Measurements from ENCODE around the gene MRPS27. TPM values are rescaled to one million over a fixed set of nuclear protein-coding genes. Genes with fewer than 3 reads are reported as not detected.

MRPS27 gene
- total and polyA plus RNA-seq, 12 donors = 20.8 to 91.8 (median 75.8) TPM

DNA sequence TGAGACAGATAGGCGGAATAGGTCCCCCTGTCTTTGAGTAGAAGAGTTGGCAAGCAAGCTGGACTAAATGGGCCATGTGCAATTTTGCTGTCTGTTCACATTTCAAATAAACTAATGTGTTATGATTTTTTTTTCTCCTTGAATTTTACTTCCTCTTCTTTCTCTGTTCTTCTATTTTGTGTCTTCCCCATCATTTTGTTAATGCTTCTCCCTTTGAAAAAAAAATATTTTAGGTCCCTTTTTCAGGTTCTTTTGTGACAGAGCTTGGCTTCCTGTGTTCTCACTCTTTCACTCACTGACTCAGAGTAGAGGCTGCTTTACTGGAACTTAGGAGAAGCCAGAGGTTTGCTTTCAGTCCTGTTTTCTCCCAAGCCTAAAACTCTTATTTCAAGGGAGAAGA is 48.2 kb upstream of the MRPS27 start:
- ATAC-seq (no peak), DNase-seq (no peak)
- no peak overlapping the region for H3K4me3 ChIP-seq
- H3K27ac ChIP-seq = peak overlapping the region in 1 of 10 donors; percentile 51
- peaks cover 0 to 52% (median 11%) of the 10 kb centered on the region in 9 donors for H3K4me1 ChIP-seq
- intact Hi-C loops (cut with DNase I) = loop anchor here in 8 of 10 donors (2.0 to 10.0 kb wide), 8 partner anchors 64 to 457 kb away; partner anchors contain the start of genes TNPO1 (in 5 of the 8) and ZNF366 (in 2 of the 8)
- no peaks in the 10 kb centered on the region for H3K27me3 ChIP-seq
- no peaks in the 10 kb centered on the region for H3K9me3 ChIP-seq
- TF ChIP-seq, protein P1, sequence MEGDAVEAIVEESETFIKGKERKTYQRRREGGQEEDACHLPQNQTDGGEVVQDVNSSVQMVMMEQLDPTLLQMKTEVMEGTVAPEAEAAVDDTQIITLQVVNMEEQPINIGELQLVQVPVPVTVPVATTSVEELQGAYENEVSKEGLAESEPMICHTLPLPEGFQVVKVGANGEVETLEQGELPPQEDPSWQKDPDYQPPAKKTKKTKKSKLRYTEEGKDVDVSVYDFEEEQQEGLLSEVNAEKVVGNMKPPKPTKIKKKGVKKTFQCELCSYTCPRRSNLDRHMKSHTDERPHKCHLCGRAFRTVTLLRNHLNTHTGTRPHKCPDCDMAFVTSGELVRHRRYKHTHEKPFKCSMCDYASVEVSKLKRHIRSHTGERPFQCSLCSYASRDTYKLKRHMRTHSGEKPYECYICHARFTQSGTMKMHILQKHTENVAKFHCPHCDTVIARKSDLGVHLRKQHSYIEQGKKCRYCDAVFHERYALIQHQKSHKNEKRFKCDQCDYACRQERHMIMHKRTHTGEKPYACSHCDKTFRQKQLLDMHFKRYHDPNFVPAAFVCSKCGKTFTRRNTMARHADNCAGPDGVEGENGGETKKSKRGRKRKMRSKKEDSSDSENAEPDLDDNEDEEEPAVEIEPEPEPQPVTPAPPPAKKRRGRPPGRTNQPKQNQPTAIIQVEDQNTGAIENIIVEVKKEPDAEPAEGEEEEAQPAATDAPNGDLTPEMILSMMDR (IDR thresholded peaks at IDR 0.05) = no peak
- WGBS, 2 donors = 94 to 100% methylated on average over 1 of the region's 1 CpG
- peaks cover 0 to 11% (median 0%) of the 10 kb centered on the region in 9 donors for H3K36me3 ChIP-seq

DNA sequence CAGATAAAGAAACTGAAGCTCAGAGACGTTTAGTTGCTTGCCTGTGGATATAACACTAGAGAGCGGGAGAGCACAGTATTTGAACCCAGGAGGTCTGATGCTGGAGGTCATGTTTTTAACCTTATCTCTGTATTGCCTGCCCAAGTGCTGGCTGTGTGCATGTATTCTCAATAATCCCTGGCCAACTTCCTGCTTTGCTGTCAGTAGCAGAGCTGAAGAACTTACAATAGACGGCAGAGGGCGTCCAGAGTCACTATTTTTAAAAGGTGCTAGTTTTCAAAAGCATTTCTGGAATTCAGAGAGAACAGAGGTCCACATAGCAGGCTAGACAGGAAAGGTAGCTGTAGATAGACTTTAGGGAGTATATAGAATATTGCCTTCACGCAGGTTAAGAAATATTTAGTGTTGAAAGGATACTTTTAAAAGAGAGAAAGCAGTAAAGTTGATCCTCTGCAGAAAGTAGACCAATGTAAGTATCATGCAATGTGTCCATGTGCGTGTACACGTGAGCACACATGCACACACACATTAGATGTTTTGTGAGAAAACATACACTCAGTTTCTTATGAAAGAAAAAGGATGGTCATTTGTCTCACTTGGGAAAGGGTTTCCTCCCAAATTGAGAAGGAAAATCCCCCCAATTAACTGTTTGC is 46.4 kb upstream of the MRPS27 start:
- TF ChIP-seq, protein P1 (IDR thresholded peaks at IDR 0.05) = peak; percentile 63 to 92 (median 80)
- H3K27ac ChIP-seq = peak overlapping the region in 5 of 10 donors; percentile 2 to 68 (median 49)
- H3K4me1 ChIP-seq = peaks cover 0 to 47% (median 11%) of the 10 kb centered on the region in 9 donors
- no peaks in the 10 kb centered on the region for H3K9me3 ChIP-seq
- H3K4me3 ChIP-seq = no peak overlapping the region
- intact Hi-C loops (cut with DNase I) = loop anchor here in 8 of 10 donors (1.0 to 10.0 kb wide), 11 partner anchors 66 to 458 kb away; partner anchors contain the start of genes TNPO1 (in 5 of the 8) and ZNF366 (in 2 of the 8)
- ATAC-seq (peak; percentile 85 to 96 (median 90)), DNase-seq (peak; percentile 16 to 84)
- 30 to 33% methylated on average over 7 of the region's 7 CpGs for WGBS, 2 donors
- no peaks in the 10 kb centered on the region for H3K27me3 ChIP-seq
- peaks cover 0 to 27% (median 0%) of the 10 kb centered on the region in 9 donors for H3K36me3 ChIP-seq

DNA sequence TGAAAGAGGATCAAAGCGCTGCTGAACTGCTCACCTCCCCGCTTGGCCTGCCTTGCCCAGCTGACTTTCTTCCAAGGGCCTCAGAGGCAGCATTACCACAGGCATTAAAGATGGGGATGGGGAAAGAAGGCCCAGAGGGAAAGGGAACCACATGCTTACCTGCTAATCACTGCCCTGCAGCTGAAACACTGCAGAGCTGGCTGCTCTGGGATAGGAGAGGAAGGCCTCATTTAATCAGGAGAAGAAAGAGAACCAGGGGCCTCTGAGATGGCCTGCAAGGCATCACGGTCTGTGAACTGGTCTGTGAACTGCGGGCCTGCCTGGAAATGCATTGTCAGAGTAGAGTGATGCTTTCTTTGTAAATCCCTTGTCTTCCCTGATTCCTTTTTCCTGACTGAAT is 44.9 kb upstream of the MRPS27 start:
- 96% methylated on average over 4 of the region's 4 CpGs for WGBS, 2 donors
- no peaks in the 10 kb centered on the region for H3K27me3 ChIP-seq
- no peaks in the 10 kb centered on the region for H3K9me3 ChIP-seq
- ATAC-seq (no peak), DNase-seq (no peak)
- TF ChIP-seq, protein P1 (IDR thresholded peaks at IDR 0.05) = no peak
- intact Hi-C loops (cut with DNase I) = loop anchor here in 8 of 10 donors (2.0 to 10.0 kb wide), 8 partner anchors 67 to 460 kb away; partner anchors contain the start of genes TNPO1 (in 5 of the 8) and ZNF366 (in 2 of the 8)
- H3K27ac ChIP-seq = no peak overlapping the region
- H3K4me3 ChIP-seq = no peak overlapping the region
- H3K36me3 ChIP-seq = peaks cover 0 to 41% (median 0%) of the 10 kb centered on the region in 9 donors
- H3K4me1 ChIP-seq = peaks cover 0 to 44% (median 11%) of the 10 kb centered on the region in 9 donors

DNA sequence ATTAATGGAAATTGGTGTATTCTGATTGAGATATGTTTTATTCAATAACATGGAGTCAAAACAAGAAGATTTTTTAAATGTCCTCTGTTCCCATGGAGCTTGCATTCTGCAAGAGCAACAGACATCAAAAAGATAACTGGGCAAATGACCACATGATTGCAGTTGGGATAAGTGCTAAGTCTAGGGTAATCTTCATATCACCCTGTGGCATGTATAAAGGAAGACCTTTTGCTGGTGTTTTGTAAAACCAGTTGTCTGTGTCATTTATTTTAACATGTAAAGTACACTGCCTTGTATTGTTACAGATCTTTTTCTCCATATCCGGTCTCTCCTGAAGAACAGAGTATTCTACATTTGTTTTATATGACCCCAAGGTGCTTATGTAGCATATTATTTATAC is 44.1 kb upstream of the MRPS27 start:
- H3K4me1 ChIP-seq = peaks cover 0 to 36% (median 11%) of the 10 kb centered on the region in 9 donors
- peaks cover 0 to 49% (median 0%) of the 10 kb centered on the region in 9 donors for H3K36me3 ChIP-seq
- H3K4me3 ChIP-seq = no peak overlapping the region
- H3K27me3 ChIP-seq = no peaks in the 10 kb centered on the region
- TF ChIP-seq, protein P1 (IDR thresholded peaks at IDR 0.05) = no peak
- no peaks in the 10 kb centered on the region for H3K9me3 ChIP-seq
- DNase-seq = no peak
- WGBS, 2 donors = 89 to 95% methylated on average over 1 of the region's 1 CpG
- intact Hi-C loops (cut with DNase I) = loop anchor here in 3 of 10 donors (2.0 to 10.0 kb wide), 3 partner anchors 161 to 461 kb away; partner anchors contain the start of gene TNPO1 (in 1 of the 3)
- ATAC-seq = no peak
- H3K27ac ChIP-seq = no peak overlapping the region

Data from heart right ventricle (tissue), 16 donors.